ENCODE results near the gene HOXA10.

HOXA10 gene

GRCh38 chr7:27182861-27183681, 9.0 kb upstream of the HOXA10 start:
- no peak for ATAC-seq

DNA sequence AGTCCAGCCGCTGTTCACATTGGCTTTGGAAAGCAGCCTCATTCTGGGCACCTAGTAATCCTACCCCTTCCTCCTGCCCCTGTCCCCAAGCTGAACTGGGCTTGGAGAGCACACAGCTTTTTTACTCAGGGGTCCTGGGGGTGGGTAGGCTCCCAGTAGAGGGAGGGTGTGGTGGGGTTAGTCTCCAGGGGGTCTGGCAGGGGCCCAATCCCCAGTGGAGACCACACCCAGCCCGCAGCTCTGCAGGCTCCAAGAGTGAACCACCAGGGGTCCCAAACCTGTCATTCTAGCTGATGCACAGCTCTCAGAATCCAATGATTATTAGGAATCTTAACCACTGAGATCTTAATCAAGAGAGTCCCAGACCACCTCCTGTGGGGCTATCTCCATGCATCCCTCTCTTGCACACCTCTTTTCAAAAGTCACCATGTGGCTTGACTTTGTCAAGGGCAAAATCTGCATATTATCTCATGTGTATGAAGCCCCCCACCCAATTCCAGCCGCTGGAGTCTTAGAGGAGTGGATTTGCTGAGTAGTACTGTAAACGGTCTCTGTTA, 8.2 kb upstream of the HOXA10 start:
- TF ChIP-seq ISL1 (CRISPR knock-in tag; IDR thresholded peaks at IDR 0.05), result no peak
- TF ChIP-seq, protein P1, sequence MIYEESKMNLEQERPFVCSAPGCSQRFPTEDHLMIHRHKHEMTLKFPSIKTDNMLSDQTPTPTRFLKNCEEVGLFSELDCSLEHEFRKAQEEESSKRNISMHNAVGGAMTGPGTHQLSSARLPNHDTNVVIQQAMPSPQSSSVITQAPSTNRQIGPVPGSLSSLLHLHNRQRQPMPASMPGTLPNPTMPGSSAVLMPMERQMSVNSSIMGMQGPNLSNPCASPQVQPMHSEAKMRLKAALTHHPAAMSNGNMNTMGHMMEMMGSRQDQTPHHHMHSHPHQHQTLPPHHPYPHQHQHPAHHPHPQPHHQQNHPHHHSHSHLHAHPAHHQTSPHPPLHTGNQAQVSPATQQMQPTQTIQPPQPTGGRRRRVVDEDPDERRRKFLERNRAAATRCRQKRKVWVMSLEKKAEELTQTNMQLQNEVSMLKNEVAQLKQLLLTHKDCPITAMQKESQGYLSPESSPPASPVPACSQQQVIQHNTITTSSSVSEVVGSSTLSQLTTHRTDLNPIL (CRISPR knock-in tag; IDR thresholded peaks at IDR 0.05; ENCODE audit: low read depth), result no peak
- no peak for ATAC-seq

More at GRCh38 chr7:27182861-27183681, 9.0 kb upstream of the HOXA10 start:
- TF ChIP-seq TOX (CRISPR knock-in tag; IDR thresholded peaks at IDR 0.05; ENCODE audit: borderline replicate concordance), result no peak
- no peak for TF ChIP-seq PATZ1 (CRISPR knock-in tag; IDR thresholded peaks at IDR 0.05; ENCODE audit: borderline replicate concordance)
- no peak for TF ChIP-seq BACH2 (CRISPR knock-in tag; IDR thresholded peaks at IDR 0.05; ENCODE audit: borderline replicate concordance)
- no peak for TF ChIP-seq ZC3H10 (CRISPR knock-in tag; IDR thresholded peaks at IDR 0.05)
- TF ChIP-seq POU6F1 (CRISPR knock-in tag; IDR thresholded peaks at IDR 0.05; ENCODE audit: borderline replicate concordance, low read depth), result no peak
- no peak for TF ChIP-seq ZNF565 (CRISPR knock-in tag; conservative IDR thresholded peaks at IDR 0.05; ENCODE audit: low read depth)
- TF ChIP-seq OSR1 (CRISPR knock-in tag; IDR thresholded peaks at IDR 0.05), result no peak

GRCh38 chr7:27181795-27182275, 7.7 kb upstream of the HOXA10 start:
- ATAC-seq, result no peak
- TF ChIP-seq ZC3H10 (CRISPR knock-in tag; IDR thresholded peaks at IDR 0.05), result no peak
- TF ChIP-seq, protein P2, sequence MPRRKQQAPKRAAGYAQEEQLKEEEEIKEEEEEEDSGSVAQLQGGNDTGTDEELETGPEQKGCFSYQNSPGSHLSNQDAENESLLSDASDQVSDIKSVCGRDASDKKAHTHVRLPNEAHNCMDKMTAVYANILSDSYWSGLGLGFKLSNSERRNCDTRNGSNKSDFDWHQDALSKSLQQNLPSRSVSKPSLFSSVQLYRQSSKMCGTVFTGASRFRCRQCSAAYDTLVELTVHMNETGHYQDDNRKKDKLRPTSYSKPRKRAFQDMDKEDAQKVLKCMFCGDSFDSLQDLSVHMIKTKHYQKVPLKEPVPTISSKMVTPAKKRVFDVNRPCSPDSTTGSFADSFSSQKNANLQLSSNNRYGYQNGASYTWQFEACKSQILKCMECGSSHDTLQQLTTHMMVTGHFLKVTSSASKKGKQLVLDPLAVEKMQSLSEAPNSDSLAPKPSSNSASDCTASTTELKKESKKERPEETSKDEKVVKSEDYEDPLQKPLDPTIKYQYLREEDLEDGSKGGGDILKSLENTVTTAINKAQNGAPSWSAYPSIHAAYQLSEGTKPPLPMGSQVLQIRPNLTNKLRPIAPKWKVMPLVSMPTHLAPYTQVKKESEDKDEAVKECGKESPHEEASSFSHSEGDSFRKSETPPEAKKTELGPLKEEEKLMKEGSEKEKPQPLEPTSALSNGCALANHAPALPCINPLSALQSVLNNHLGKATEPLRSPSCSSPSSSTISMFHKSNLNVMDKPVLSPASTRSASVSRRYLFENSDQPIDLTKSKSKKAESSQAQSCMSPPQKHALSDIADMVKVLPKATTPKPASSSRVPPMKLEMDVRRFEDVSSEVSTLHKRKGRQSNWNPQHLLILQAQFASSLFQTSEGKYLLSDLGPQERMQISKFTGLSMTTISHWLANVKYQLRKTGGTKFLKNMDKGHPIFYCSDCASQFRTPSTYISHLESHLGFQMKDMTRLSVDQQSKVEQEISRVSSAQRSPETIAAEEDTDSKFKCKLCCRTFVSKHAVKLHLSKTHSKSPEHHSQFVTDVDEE (CRISPR knock-in tag; IDR thresholded peaks at IDR 0.05), result no peak
- TF ChIP-seq RARB (CRISPR knock-in tag; IDR thresholded peaks at IDR 0.05), result no peak
- TF ChIP-seq POU6F1 (CRISPR knock-in tag; IDR thresholded peaks at IDR 0.05; ENCODE audit: borderline replicate concordance, low read depth), result no peak
- TF ChIP-seq PATZ1 (CRISPR knock-in tag; IDR thresholded peaks at IDR 0.05; ENCODE audit: borderline replicate concordance), result no peak
- no peak for TF ChIP-seq CSDC2 (CRISPR knock-in tag; IDR thresholded peaks at IDR 0.05)
- TF ChIP-seq, protein P3, sequence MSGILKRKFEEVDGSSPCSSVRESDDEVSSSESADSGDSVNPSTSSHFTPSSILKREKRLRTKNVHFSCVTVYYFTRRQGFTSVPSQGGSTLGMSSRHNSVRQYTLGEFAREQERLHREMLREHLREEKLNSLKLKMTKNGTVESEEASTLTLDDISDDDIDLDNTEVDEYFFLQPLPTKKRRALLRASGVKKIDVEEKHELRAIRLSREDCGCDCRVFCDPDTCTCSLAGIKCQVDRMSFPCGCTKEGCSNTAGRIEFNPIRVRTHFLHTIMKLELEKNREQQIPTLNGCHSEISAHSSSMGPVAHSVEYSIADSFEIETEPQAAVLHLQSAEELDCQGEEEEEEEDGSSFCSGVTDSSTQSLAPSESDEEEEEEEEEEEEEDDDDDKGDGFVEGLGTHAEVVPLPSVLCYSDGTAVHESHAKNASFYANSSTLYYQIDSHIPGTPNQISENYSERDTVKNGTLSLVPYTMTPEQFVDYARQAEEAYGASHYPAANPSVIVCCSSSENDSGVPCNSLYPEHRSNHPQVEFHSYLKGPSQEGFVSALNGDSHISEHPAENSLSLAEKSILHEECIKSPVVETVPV (CRISPR knock-in tag; IDR thresholded peaks at IDR 0.05), result no peak
- no peak for TF ChIP-seq TOX (CRISPR knock-in tag; IDR thresholded peaks at IDR 0.05; ENCODE audit: borderline replicate concordance)
- no peak for TF ChIP-seq BACH2 (CRISPR knock-in tag; IDR thresholded peaks at IDR 0.05; ENCODE audit: borderline replicate concordance)
- no peak for TF ChIP-seq ZNF8 (CRISPR knock-in tag; IDR thresholded peaks at IDR 0.05)
- no peak for TF ChIP-seq ZNF70 (CRISPR knock-in tag; IDR thresholded peaks at IDR 0.05)
- no peak for TF ChIP-seq ZFP3 (CRISPR knock-in tag; IDR thresholded peaks at IDR 0.05)
- no peak for TF ChIP-seq ZFP30 (CRISPR knock-in tag; IDR thresholded peaks at IDR 0.05)
- no peak for TF ChIP-seq ARNTL (CRISPR knock-in tag; IDR thresholded peaks at IDR 0.05; ENCODE audit: borderline replicate concordance, low read depth)
- no peak for TF ChIP-seq SNAI2 (CRISPR knock-in tag; IDR thresholded peaks at IDR 0.05)
- TF ChIP-seq ZNF565 (CRISPR knock-in tag; conservative IDR thresholded peaks at IDR 0.05; ENCODE audit: low read depth), result no peak
- no peak for TF ChIP-seq ISL1 (CRISPR knock-in tag; IDR thresholded peaks at IDR 0.05)
- TF ChIP-seq ESRRG (CRISPR knock-in tag; IDR thresholded peaks at IDR 0.05), result no peak
